GM23338 (cell line): ENCODE measurements around the gene ANO6. TPM values are rescaled to one million over a fixed set of nuclear protein-coding genes. Genes with fewer than 3 reads are reported as not detected.

Experiments used
- ATAC-seq: fragments of 200-7000 bp; cut with Tn5 transposase; 3 replicates; pipeline ENCODE4 v1.9.1; 2020
- DNase-seq: peaks from one replicate; pipeline ENCODE4 v3.0.0-alpha.2; 2015; ENCODE audit warnings: low spot score
- H2AFZ ChIP-seq: fragments of 200-600 bp; sonication (generic); 2 replicates; pipeline ENCODE4 v1.8.0; 2016; ENCODE audit warnings: antibody characterized with exemption, mild to moderate bottlenecking, moderate library complexity
- H3F3A ChIP-seq: fragments of 200-600 bp; sonication (generic); replicated peaks from 2 replicates; pipeline ENCODE4 v1.8.0; 2017; ENCODE audit warnings: antibody characterized with exemption, mixed run types, low read depth
- H3K27ac ChIP-seq: fragments of 200-600 bp; sonication (generic); 2 replicates; pipeline ENCODE4 v1.6.1; 2016; ENCODE audit warnings: low read depth
- H3K27me3 ChIP-seq: fragments of 200-600 bp; sonication (generic); 2 replicates; pipeline ENCODE4 v1.8.0; 2016; ENCODE audit warnings: mild to moderate bottlenecking, mixed run types, moderate library complexity; ENCODE audit not compliant: insufficient read depth
- H3K36me3 ChIP-seq: fragments of 200-600 bp; sonication (generic); 2 replicates; pipeline ENCODE4 v1.8.0; 2016; ENCODE audit warnings: mild to moderate bottlenecking; ENCODE audit not compliant: insufficient read depth
- H3K4me1 ChIP-seq: fragments of 200-600 bp; sonication (generic); 2 replicates; pipeline ENCODE4 v1.8.0; 2016; ENCODE audit warnings: mild to moderate bottlenecking, moderate library complexity; ENCODE audit not compliant: insufficient read depth
- H3K4me2 ChIP-seq: fragments of 200-600 bp; sonication (generic); 2 replicates; pipeline ENCODE4 v1.7.1; 2017; ENCODE audit warnings: mixed run types
- H3K4me3 ChIP-seq: fragments of 200-600 bp; sonication (generic); 2 replicates; pipeline ENCODE4 v1.6.1; 2016; ENCODE audit warnings: mixed run types
- H3K79me2 ChIP-seq: fragments of 200-600 bp; sonication (generic); replicated peaks from 2 replicates; pipeline ENCODE4 v1.8.0; 2017; ENCODE audit warnings: mild to moderate bottlenecking; ENCODE audit not compliant: insufficient read depth
- H3K9me2 ChIP-seq: fragments of 200-600 bp; sonication (generic); 2 replicates; pipeline ENCODE4 v1.8.0; 2017; ENCODE audit not compliant: insufficient read depth
- H4K20me1 ChIP-seq: fragments of 200-600 bp; sonication (generic); replicated peaks from 2 replicates; pipeline ENCODE4 v1.8.0; 2017; ENCODE audit warnings: mild to moderate bottlenecking; ENCODE audit not compliant: insufficient read depth
- H3K27ac Mint-ChIP-seq: 2 replicates; pipeline ENCODE4 v1.8.0; 2020; ENCODE audit warnings: inconsistent platforms, mild to moderate bottlenecking, moderate library complexity, mixed read lengths
- H3K27me3 Mint-ChIP-seq: 3 replicates; pipeline ENCODE4 v1.8.0; 2022; ENCODE audit warnings: low read depth, mild to moderate bottlenecking, moderate library complexity, mixed read lengths, inconsistent platforms; ENCODE audit not compliant: insufficient read depth, poor library complexity
- H3K36me3 Mint-ChIP-seq: 3 replicates; pipeline ENCODE4 v1.8.0; 2021; ENCODE audit warnings: low read depth, mild to moderate bottlenecking, inconsistent platforms, moderate library complexity, mixed read lengths
- H3K4me1 Mint-ChIP-seq: 3 replicates; pipeline ENCODE4 v1.8.0; 2020; ENCODE audit warnings: mild to moderate bottlenecking, inconsistent platforms, mixed read lengths
- H3K4me3 Mint-ChIP-seq: 3 replicates; pipeline ENCODE4 v1.8.0; 2021; ENCODE audit warnings: moderate library complexity, mild to moderate bottlenecking, inconsistent platforms, mixed read lengths
- H3K9me3 Mint-ChIP-seq: 3 replicates; pipeline ENCODE4 v1.8.0; 2020; ENCODE audit warnings: moderate library complexity, mild to moderate bottlenecking, inconsistent platforms, mixed read lengths
- CREB1 ChIP-seq: fragments of 250-450 bp; sonication (Bioruptor Pico); IDR thresholded peaks from 2 replicates; pipeline ENCODE4 v1.5.0; 2020; ENCODE audit warnings: low read depth, mild to moderate bottlenecking, moderate library complexity
- EZH2 ChIP-seq: fragments of 200-600 bp; sonication (generic); IDR thresholded peaks from one replicate; pipeline ENCODE4 v1.8.0; 2017; ENCODE audit warnings: antibody characterized with exemption, mild to moderate bottlenecking, low read depth; ENCODE audit not compliant: unreplicated experiment
- EZH2phosphoT487 ChIP-seq: fragments of 200-600 bp; sonication (generic); IDR thresholded peaks from one replicate; pipeline ENCODE4 v1.8.1; 2018; ENCODE audit warnings: antibody characterized with exemption; ENCODE audit not compliant: unreplicated experiment
- JUNB ChIP-seq: IDR thresholded peaks from one replicate; pipeline ENCODE4 v1.6.1; 2016; ENCODE audit warnings: antibody characterized with exemption; ENCODE audit not compliant: unreplicated experiment
- POLR2AphosphoS5 ChIP-seq: IDR thresholded peaks from 2 replicates; pipeline ENCODE4 v1.6.1; 2016; ENCODE audit warnings: antibody characterized with exemption, low read depth
- STAT1 ChIP-seq: IDR thresholded peaks from one replicate; pipeline ENCODE4 v1.6.1; 2016; ENCODE audit warnings: antibody characterized with exemption; ENCODE audit not compliant: unreplicated experiment
- ZNF331 ChIP-seq: fragments of 250-450 bp; sonication (Bioruptor Pico); IDR thresholded peaks from 2 replicates; pipeline ENCODE4 v1.5.0; 2020; ENCODE audit warnings: low read depth, mild to moderate bottlenecking, moderate library complexity
- ZNF462 ChIP-seq: fragments of 250-450 bp; sonication (Bioruptor Pico); IDR thresholded peaks from 2 replicates; pipeline ENCODE4 v1.5.0; 2020; ENCODE audit warnings: mild to moderate bottlenecking, moderate library complexity
- polyA plus RNA-seq: library from polyadenylated mRNA; unstranded; fragments of >200 nt; fragmentation: Nextera tagmentation; extraction: Ambion mirVana; gene quantifications from 2 replicates; pipeline ENCODE4 v1.2.1, GENCODE V29; 2016
- total RNA-seq: library from RNA; depleted of rRNA; stranded (reverse); fragments of >200 nt; shearing (Covaris generic); gene quantifications from 2 replicates; pipeline ENCODE4 v1.2.3, GENCODE V29; 2014
- TF ChIP-seq, protein P1 (sequence below), 2 experiments: fragments of 200-600 bp in 1 of 2; sonication (generic) in 1 of 2; conservative IDR thresholded peaks; 2 replicates each; pipeline versions ENCODE4 v1.5.1 to v1.6.1; 2016 to 2017; ENCODE audit warnings: antibody characterized with exemption in 2 of 2, low read depth in 2 of 2, mild to moderate bottlenecking in 2 of 2, moderate library complexity in 1 of 2

ANO6 gene
- total and polyA plus RNA-seq, 2 experiments from 2014 or later = 21.1 to 48.9 TPM

DNA sequence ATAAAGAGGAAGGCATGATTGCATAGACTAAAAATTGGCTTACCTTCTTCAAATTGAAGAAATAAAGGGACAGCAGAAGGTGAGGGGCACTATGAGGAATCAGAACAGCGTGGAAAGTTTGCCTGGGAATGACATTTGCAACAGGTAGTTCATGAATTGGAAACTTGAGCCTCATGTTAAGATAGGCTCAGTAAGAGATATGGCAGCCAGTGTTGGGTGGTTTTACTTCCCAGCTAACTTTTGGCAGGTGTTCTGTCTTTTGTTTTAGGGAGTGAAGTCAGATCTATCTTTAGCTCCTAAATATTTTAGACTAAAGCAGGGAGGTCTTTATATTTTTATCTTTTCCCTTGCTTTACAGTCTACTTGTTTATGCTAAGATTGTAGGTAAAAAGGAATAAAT, 122.4 kb downstream of the ANO6 start:
- H2AFZ ChIP-seq = no peak overlapping the region
- no peak; the same call in 2 of the 3 replicates for ATAC-seq
- no peak overlapping the region for H3K27ac ChIP-seq
- no peaks in the 10 kb centered on the region for H3K79me2 ChIP-seq
- H3K9me2 ChIP-seq = no peaks in the 10 kb centered on the region
- no peaks in the 10 kb centered on the region for H3K36me3 ChIP-seq
- no peak for TF ChIP-seq STAT1
- no peak for TF ChIP-seq ZNF331 (CRISPR knock-in tag)
- peak; percentile 13 for DNase-seq
- peaks cover 13% of the 10 kb centered on the region; the same call in 1 of the 2 replicates for H3K4me1 ChIP-seq
- H3K4me3 Mint-ChIP-seq = no peak overlapping the region
- no peaks in the 10 kb centered on the region for H3K9me3 Mint-ChIP-seq
- H3K27me3 ChIP-seq = no peaks in the 10 kb centered on the region
- H3K27me3 Mint-ChIP-seq = peaks cover 1% of the 10 kb centered on the region
- peaks cover 26% of the 10 kb centered on the region for H3K4me1 Mint-ChIP-seq
- H3F3A ChIP-seq = no peaks in the 10 kb centered on the region
- H3K27ac Mint-ChIP-seq = peak overlapping the region; percentile 71; the same call in 1 of the 2 replicates
- H3K4me2 ChIP-seq = no peak overlapping the region
- H3K4me3 ChIP-seq = no peak overlapping the region
- H4K20me1 ChIP-seq = no peaks in the 10 kb centered on the region
- no peaks in the 10 kb centered on the region for H3K36me3 Mint-ChIP-seq

- no peaks in the 10 kb centered on the region for H3K36me3 ChIP-seq
- Mint-ChIP-seq H3K9me3 (no peaks in the 10 kb centered on the region), H3K36me3 (no peaks in the 10 kb centered on the region), H3K27ac (peak overlapping the region; percentile 85), H3K4me1 (peaks cover 26% of the 10 kb centered on the region), H3K4me3 (no peak overlapping the region), H3K27me3 (peaks cover 1% of the 10 kb centered on the region)
- peaks cover 13% of the 10 kb centered on the region; the same call in 1 of the 2 replicates for H3K4me1 ChIP-seq
- no peak overlapping the region for H3K27ac ChIP-seq
- no peaks in the 10 kb centered on the region for H3K27me3 ChIP-seq
- no peak overlapping the region for H3K4me2 ChIP-seq
- H2AFZ ChIP-seq = no peak overlapping the region
- H3K4me3 ChIP-seq = no peak overlapping the region
- ATAC-seq = no peak
- no peak for DNase-seq
- no peaks in the 10 kb centered on the region for H3K9me2 ChIP-seq
- H3K79me2 ChIP-seq = no peaks in the 10 kb centered on the region
- H4K20me1 ChIP-seq = no peaks in the 10 kb centered on the region
- no peaks in the 10 kb centered on the region for H3F3A ChIP-seq
- no peak for TF ChIP-seq EZH2
Measured at GRCh38 chr12:45339035-45339434, 123.1 kb downstream of the ANO6 start.

DNA sequence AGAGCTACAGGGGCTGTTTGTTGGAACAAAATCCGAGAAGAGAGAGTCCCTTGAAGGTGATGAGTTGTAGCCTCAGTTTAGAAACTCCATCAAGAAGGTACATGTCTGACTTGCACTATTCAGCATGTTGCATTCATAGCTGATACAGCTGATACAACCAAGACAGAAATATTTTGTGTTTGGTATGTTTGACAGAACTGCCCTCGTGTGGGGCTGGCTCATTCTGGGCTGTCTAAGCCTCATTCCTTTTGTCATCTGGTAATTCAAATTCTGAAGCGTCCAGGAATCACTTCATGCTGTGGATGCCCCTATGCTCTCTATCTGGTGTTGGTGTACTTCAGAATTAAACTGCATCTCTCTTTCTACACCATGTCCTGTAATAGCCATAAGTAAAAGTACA, 126.3 kb downstream of the ANO6 start:
- Histone ChIP-seq H3K9me2 (no peaks in the 10 kb centered on the region), H3K4me2 (no peak overlapping the region), H4K20me1 (no peaks in the 10 kb centered on the region), H3F3A (no peaks in the 10 kb centered on the region), H3K27me3 (no peaks in the 10 kb centered on the region), H3K4me1 (peaks cover 13% of the 10 kb centered on the region; the same call in 1 of the 2 replicates), H3K36me3 (no peaks in the 10 kb centered on the region), H3K79me2 (no peaks in the 10 kb centered on the region), H2AFZ (no peak overlapping the region), H3K27ac (no peak overlapping the region), H3K4me3 (no peak overlapping the region)
- peaks cover 22% of the 10 kb centered on the region for H3K4me1 Mint-ChIP-seq
- peaks cover 4% of the 10 kb centered on the region for H3K27me3 Mint-ChIP-seq
- no peak overlapping the region for H3K27ac Mint-ChIP-seq
- no peak overlapping the region for H3K4me3 Mint-ChIP-seq
- no peaks in the 10 kb centered on the region for H3K9me3 Mint-ChIP-seq
- H3K36me3 Mint-ChIP-seq = peaks cover 3% of the 10 kb centered on the region; the same call in 2 of the 3 replicates
- ATAC-seq = no peak
- no peak for DNase-seq
- TF ChIP-seq, protein P1, sequence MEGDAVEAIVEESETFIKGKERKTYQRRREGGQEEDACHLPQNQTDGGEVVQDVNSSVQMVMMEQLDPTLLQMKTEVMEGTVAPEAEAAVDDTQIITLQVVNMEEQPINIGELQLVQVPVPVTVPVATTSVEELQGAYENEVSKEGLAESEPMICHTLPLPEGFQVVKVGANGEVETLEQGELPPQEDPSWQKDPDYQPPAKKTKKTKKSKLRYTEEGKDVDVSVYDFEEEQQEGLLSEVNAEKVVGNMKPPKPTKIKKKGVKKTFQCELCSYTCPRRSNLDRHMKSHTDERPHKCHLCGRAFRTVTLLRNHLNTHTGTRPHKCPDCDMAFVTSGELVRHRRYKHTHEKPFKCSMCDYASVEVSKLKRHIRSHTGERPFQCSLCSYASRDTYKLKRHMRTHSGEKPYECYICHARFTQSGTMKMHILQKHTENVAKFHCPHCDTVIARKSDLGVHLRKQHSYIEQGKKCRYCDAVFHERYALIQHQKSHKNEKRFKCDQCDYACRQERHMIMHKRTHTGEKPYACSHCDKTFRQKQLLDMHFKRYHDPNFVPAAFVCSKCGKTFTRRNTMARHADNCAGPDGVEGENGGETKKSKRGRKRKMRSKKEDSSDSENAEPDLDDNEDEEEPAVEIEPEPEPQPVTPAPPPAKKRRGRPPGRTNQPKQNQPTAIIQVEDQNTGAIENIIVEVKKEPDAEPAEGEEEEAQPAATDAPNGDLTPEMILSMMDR (conservative IDR thresholded peaks at IDR 0.05; ENCODE audit: low read depth in 2 of 2) = no peak
- TF ChIP-seq JUNB = no peak
- TF ChIP-seq EZH2 = no peak
- no peak for TF ChIP-seq EZH2phosphoT487
- no peak for TF ChIP-seq ZNF462 (CRISPR knock-in tag)
- no peak for TF ChIP-seq STAT1
- TF ChIP-seq CREB1 (CRISPR knock-in tag) = no peak
- TF ChIP-seq POLR2AphosphoS5 = no peak
